Measurements from ENCODE around the gene SNX19. TPM values are rescaled to one million over a fixed set of nuclear protein-coding genes. Genes with fewer than 3 reads are reported as not detected.

SNX19 gene
- polyA plus RNA-seq, 1 donor from 2014 or later = 20.8 TPM

DNA sequence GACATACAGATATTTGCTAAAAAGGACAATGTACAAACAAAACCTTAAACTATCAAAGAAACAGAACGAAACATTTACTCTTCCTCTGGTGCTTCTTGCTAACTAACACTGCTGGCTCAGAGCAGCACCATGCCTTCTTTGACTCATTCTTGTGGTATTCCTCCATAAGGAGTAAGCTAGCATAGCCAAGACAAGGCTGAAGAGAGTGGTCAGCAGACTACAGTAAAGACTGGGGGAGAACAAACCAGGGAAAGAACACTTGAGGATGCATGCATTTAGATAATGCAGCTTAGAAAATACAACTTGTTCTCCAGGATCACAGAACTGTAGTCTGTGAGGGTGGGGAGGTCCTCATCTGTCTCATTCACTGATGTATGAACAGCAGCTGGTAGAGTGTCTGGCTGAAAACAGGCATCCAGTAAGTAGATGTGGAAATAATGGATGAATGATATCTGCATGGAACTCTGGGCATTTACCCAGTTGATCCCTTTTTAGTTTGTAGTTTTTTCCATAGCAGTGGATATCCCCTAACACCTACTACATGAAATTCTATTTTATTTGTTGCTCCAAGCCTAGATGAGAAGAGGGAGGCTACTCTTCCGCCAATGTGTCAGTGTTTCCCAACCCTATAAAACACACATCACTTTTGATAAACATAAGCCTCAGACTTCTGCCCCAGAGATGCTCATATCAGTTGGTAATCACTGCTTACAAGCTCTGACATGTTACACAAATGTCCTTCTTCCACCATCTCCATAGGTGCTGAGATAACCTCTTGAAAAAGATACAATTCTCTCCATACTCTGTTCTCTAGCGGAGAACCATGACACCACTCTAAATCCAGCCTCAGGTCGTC is 7.3 kb downstream of the SNX19 start:
- H3K4me2 ChIP-seq (ENCODE audit: low read length) = no peak overlapping the region
- no peaks in the 10 kb centered on the region for H3K27me3 ChIP-seq (ENCODE audit: insufficient read depth, low read depth, low read length)
- H3K9me2 ChIP-seq (ENCODE audit: insufficient read depth, low read length) = no peaks in the 10 kb centered on the region
- no peak overlapping the region for H3K4me3 ChIP-seq (ENCODE audit: low read length)
- H3F3A ChIP-seq (ENCODE audit: insufficient read depth, low read length, poor library complexity, severe bottlenecking) = no peaks in the 10 kb centered on the region
- peaks cover 3% of the 10 kb centered on the region for H3K79me2 ChIP-seq (replicated peaks; ENCODE audit: insufficient read depth, low read length)
- H2AFZ ChIP-seq (ENCODE audit: low read depth, low read length) = no peak overlapping the region
- no peak overlapping the region for H3K9ac ChIP-seq (ENCODE audit: low read length)
- no peaks in the 10 kb centered on the region for H4K20me1 ChIP-seq (ENCODE audit: insufficient read depth)
- TF ChIP-seq EP300 (conservative IDR thresholded peaks at IDR 0.05; ENCODE audit: poor library complexity, severe bottlenecking) (no peak), POLR2AphosphoS5 (IDR thresholded peaks at IDR 0.05) (no peak), SMC3 (conservative IDR thresholded peaks at IDR 0.05; ENCODE audit: poor library complexity) (no peak), MXI1 (conservative IDR thresholded peaks at IDR 0.05; ENCODE audit: poor library complexity, severe bottlenecking) (no peak), RAD21 (conservative IDR thresholded peaks at IDR 0.05) (no peak), TAF1 (IDR thresholded peaks at IDR 0.05; ENCODE audit: low read depth) (no peak), EZH2 (IDR thresholded peaks at IDR 0.05; ENCODE audit: borderline replicate concordance, insufficient read depth, low read length, poor library complexity, severe bottlenecking) (no peak)
- TF ChIP-seq, protein P1, sequence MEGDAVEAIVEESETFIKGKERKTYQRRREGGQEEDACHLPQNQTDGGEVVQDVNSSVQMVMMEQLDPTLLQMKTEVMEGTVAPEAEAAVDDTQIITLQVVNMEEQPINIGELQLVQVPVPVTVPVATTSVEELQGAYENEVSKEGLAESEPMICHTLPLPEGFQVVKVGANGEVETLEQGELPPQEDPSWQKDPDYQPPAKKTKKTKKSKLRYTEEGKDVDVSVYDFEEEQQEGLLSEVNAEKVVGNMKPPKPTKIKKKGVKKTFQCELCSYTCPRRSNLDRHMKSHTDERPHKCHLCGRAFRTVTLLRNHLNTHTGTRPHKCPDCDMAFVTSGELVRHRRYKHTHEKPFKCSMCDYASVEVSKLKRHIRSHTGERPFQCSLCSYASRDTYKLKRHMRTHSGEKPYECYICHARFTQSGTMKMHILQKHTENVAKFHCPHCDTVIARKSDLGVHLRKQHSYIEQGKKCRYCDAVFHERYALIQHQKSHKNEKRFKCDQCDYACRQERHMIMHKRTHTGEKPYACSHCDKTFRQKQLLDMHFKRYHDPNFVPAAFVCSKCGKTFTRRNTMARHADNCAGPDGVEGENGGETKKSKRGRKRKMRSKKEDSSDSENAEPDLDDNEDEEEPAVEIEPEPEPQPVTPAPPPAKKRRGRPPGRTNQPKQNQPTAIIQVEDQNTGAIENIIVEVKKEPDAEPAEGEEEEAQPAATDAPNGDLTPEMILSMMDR (IDR thresholded peaks at IDR 0.05; ENCODE audit: poor library complexity, severe bottlenecking) = no peak
- TF ChIP-seq, protein P2, sequence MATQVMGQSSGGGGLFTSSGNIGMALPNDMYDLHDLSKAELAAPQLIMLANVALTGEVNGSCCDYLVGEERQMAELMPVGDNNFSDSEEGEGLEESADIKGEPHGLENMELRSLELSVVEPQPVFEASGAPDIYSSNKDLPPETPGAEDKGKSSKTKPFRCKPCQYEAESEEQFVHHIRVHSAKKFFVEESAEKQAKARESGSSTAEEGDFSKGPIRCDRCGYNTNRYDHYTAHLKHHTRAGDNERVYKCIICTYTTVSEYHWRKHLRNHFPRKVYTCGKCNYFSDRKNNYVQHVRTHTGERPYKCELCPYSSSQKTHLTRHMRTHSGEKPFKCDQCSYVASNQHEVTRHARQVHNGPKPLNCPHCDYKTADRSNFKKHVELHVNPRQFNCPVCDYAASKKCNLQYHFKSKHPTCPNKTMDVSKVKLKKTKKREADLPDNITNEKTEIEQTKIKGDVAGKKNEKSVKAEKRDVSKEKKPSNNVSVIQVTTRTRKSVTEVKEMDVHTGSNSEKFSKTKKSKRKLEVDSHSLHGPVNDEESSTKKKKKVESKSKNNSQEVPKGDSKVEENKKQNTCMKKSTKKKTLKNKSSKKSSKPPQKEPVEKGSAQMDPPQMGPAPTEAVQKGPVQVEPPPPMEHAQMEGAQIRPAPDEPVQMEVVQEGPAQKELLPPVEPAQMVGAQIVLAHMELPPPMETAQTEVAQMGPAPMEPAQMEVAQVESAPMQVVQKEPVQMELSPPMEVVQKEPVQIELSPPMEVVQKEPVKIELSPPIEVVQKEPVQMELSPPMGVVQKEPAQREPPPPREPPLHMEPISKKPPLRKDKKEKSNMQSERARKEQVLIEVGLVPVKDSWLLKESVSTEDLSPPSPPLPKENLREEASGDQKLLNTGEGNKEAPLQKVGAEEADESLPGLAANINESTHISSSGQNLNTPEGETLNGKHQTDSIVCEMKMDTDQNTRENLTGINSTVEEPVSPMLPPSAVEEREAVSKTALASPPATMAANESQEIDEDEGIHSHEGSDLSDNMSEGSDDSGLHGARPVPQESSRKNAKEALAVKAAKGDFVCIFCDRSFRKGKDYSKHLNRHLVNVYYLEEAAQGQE (IDR thresholded peaks at IDR 0.05; ENCODE audit: borderline replicate concordance) = no peak
- peaks cover 6% of the 10 kb centered on the region for H3K36me3 ChIP-seq (ENCODE audit: insufficient read depth, low read length)
- H3K9me3 ChIP-seq (ENCODE audit: low read length) = no peaks in the 10 kb centered on the region
- no peak overlapping the region for H3K27ac ChIP-seq (ENCODE audit: low read length)

DNA sequence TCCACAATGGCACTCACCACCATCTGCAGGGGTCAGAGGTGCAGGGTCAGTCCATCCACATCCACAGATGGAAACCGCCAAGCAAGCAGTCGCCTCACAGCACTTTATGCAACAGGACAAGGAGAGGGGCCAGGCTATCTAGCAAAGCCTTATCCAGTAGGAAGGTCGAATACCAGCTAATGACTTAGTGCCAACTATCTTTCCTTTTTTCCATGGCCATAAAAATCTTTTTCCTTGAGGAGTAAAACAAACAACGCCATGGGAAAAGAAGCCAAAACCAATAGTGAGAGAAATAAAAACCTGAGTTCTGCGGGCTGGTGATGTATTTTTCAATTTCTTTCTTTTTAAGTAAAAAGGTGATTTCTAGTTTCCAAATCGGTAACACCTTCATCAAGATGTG is 8.2 kb downstream of the SNX19 start:
- Histone ChIP-seq H2AFZ (ENCODE audit: low read depth, low read length) (no peak overlapping the region), H3K27ac (ENCODE audit: low read length) (no peak overlapping the region), H4K20me1 (ENCODE audit: insufficient read depth) (no peaks in the 10 kb centered on the region), H3K9me2 (ENCODE audit: insufficient read depth, low read length) (no peaks in the 10 kb centered on the region), H3F3A (ENCODE audit: insufficient read depth, low read length, poor library complexity, severe bottlenecking) (no peaks in the 10 kb centered on the region), H3K27me3 (ENCODE audit: insufficient read depth, low read depth, low read length) (no peaks in the 10 kb centered on the region), H3K4me3 (ENCODE audit: low read length) (no peak overlapping the region), H3K36me3 (ENCODE audit: insufficient read depth, low read length) (peaks cover 10% of the 10 kb centered on the region), H3K79me2 (replicated peaks; ENCODE audit: insufficient read depth, low read length) (peaks cover 3% of the 10 kb centered on the region), H3K4me2 (ENCODE audit: low read length) (no peak overlapping the region), H3K9ac (ENCODE audit: low read length) (no peak overlapping the region), H3K9me3 (ENCODE audit: low read length) (no peaks in the 10 kb centered on the region)
- no peak for TF ChIP-seq SMC3 (conservative IDR thresholded peaks at IDR 0.05; ENCODE audit: poor library complexity)
